ENCODE results near the gene TRIL.

The TRIL gene

GRCh38 chr7:28999895-29000716, 42.0 kb upstream of the TRIL start:
- no peak overlapping the region for H3K27ac ChIP-seq
- TF ChIP-seq CTCF (conservative IDR thresholded peaks at IDR 0.05; ENCODE audit: low read depth), result no peak
- CTCF ChIA-PET, result interaction anchor here (1.2 kb wide), 1 partner anchor 189 kb away, joined by 5 read pairs; no protein-coding TSS in a partner anchor
- no peak for DNase-seq (ENCODE audit: low spot score)
- POLR2A ChIA-PET (ENCODE audit: low non-redundant PET), result no interaction called here

- H3K27ac ChIP-seq, result no peak overlapping the region
- no peak for DNase-seq (ENCODE audit: low spot score)
- ChIA-PET POLR2A (ENCODE audit: low non-redundant PET) (no interaction called here), CTCF (interaction anchor here (1.2 kb wide), 1 partner anchor 190 kb away, joined by 5 read pairs; no protein-coding TSS in a partner anchor)
- no peak for TF ChIP-seq CTCF (conservative IDR thresholded peaks at IDR 0.05; ENCODE audit: low read depth)
Measured at GRCh38 chr7:28999427-28999826, 41.3 kb upstream of the TRIL start.

- TF ChIP-seq CTCF (conservative IDR thresholded peaks at IDR 0.05; ENCODE audit: low read depth), result no peak
- no peak for DNase-seq (ENCODE audit: low spot score)
- no peak overlapping the region for H3K27ac ChIP-seq
- POLR2A ChIA-PET (ENCODE audit: low non-redundant PET), result interaction anchor here (0.6 kb wide), 1 partner anchor 67 kb away, joined by 3 read pairs; no protein-coding TSS in a partner anchor
- CTCF ChIA-PET, result no interaction called here
Measured at GRCh38 chr7:28998105-28998504, 40.0 kb upstream of the TRIL start.

DNA sequence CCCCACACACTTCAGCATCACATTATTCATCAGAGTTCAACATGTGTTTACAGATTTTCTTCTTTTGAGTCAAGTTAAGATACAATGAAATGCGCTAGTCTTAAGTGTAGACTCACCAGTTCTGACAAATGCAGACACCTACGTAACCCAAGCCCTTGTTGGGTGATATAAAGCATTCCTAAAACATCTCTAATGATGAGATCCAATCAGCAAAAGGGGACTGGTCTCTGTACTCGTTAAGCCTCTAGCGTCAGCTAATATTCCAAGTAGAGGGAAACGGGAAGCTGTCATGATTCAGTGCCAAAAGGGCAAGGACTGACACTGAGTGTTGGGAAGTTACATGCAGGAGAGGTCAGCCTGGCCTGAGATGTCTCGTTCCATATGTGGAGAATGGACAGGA, 38.7 kb upstream of the TRIL start:
- no peak for TF ChIP-seq CTCF (conservative IDR thresholded peaks at IDR 0.05; ENCODE audit: low read depth)
- CTCF ChIA-PET, result no interaction called here
- no peak overlapping the region for H3K27ac ChIP-seq
- POLR2A ChIA-PET (ENCODE audit: low non-redundant PET), result no interaction called here
- DNase-seq (ENCODE audit: low spot score), result no peak

DNA sequence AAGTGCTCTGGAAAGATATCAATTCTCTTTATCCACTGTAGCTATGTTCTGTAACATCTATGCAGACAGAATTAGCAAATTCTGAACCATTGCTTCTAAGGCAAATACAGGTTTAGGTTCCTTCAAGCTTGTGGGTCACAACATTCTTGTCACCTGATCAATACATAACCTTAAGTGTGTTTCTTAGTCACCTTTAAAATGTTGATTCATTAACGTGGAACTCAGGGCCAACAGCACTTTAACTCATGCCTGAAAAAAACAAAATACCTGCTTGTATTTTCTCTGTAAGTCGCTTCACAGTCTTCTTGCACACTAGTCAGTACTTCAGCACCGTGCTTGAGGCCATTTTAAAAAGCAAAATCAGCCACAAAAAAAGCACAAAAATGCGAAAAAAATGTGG, 35.2 kb upstream of the TRIL start:
- TF ChIP-seq CTCF (conservative IDR thresholded peaks at IDR 0.05; ENCODE audit: low read depth), result no peak
- POLR2A ChIA-PET (ENCODE audit: low non-redundant PET), result no interaction called here
- DNase-seq (ENCODE audit: low spot score), result no peak
- CTCF ChIA-PET, result no interaction called here
- H3K27ac ChIP-seq, result no peak overlapping the region

DNA sequence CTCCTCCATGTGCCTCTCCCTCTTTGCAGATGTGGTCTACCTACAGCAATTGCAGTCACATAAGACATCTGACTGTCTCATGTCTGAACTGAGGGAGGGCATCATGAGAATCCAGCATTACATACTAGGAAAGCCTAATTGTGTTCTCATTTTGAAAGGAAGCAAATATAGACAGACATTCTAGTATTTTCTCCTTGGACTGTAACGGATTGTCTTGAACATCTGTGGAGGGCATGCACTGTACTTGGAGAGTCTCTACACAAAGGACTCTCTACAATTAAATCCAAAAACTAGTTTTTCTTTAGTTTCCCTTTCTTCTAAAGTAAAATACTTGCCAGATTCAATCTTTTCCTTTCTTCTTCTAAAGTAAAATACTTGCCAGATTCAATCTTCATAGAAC, 34.7 kb upstream of the TRIL start:
- H3K27ac ChIP-seq, result no peak overlapping the region
- ChIA-PET POLR2A (ENCODE audit: low non-redundant PET) (no interaction called here), CTCF (no interaction called here)
- TF ChIP-seq CTCF (conservative IDR thresholded peaks at IDR 0.05; ENCODE audit: low read depth), result no peak
- no peak for DNase-seq (ENCODE audit: low spot score)

All from RWPE1 (cell line).